ENCODE data around the gene INSC. TPM values are rescaled to one million over a fixed set of nuclear protein-coding genes. Genes with fewer than 3 reads are reported as not detected.

Gene INSC
- total RNA-seq, 1 experiment from 2014 or later = 0.17 TPM

- TF ChIP-seq TCF7L2 (IDR thresholded peaks at IDR 0.05; ENCODE audit: borderline replicate concordance, extremely low read depth, insufficient read depth, insufficient read length) (no peak), ZBTB33 (IDR thresholded peaks at IDR 0.05; ENCODE audit: extremely low read depth, insufficient replicate concordance, low read length) (no peak), CTCF (IDR thresholded peaks at IDR 0.05 in 2 of 3, conservative IDR thresholded peaks at IDR 0.05 in 1 of 3; ENCODE audit: borderline replicate concordance in 1 of 3, insufficient read depth in 1 of 3, low read depth in 2 of 3, low read length in 2 of 3) (no peak)
Observed at GRCh38 chr11:15112131-15112541, 2.6 kb upstream of the INSC start (continued).

- no peak overlapping the region for H3K4me2 ChIP-seq (ENCODE audit: low read length)
- no peaks in the 10 kb centered on the region for H3K9me2 ChIP-seq (ENCODE audit: insufficient read depth)
- DNase-seq (ENCODE audit: low read depth, low spot score) (no peak), ATAC-seq (no peak)
- no peaks in the 10 kb centered on the region for H3K27me3 ChIP-seq (ENCODE audit: insufficient read depth, low read length)
- no peaks in the 10 kb centered on the region for H3K9me3 ChIP-seq (ENCODE audit: control insufficient read depth in 1 of 2, insufficient read depth in 1 of 2, low read depth in 1 of 2, low read length in 2 of 2)
- H4K20me1 ChIP-seq (ENCODE audit: insufficient read depth) = no peaks in the 10 kb centered on the region
- H3K27ac ChIP-seq (ENCODE audit: low read depth, low read length) = no peak overlapping the region
- ChIA-PET RAD21 (ENCODE audit: low non-redundant PET in 1 of 2, low total read pairs in 2 of 2, uncharacterized antibody in 2 of 2, unreplicated experiment in 2 of 2) (no interaction called here), CTCF (no interaction called here), POLR2A (no interaction called here)
- H3K4me1 ChIP-seq (ENCODE audit: control insufficient read depth in 1 of 2, insufficient read depth in 2 of 2, low read length in 2 of 2) = peaks cover 0 to under 1% of the 10 kb centered on the region in 2 experiments; a peak in 1 of 4 replicates
- no peaks in the 10 kb centered on the region for H3K79me2 ChIP-seq (ENCODE audit: insufficient read depth, low read length)
- no peaks in the 10 kb centered on the region for H3K36me3 ChIP-seq (ENCODE audit: control insufficient read depth in 1 of 2, insufficient read depth in 2 of 2, low read length in 2 of 2)
- H2AFZ ChIP-seq (ENCODE audit: low read depth, low read length, poor library complexity, severe bottlenecking) = no peak overlapping the region
- BruUV-seq (replicated peaks) = no TSS peak
- no peak overlapping the region for H3K4me3 ChIP-seq (replicated peaks in 1 of 2; ENCODE audit: low read depth in 1 of 2, low read length in 2 of 2)
- intact Hi-C loops (cut with micrococcal nuclease) = no loop called here
- no peak overlapping the region for H3K9ac ChIP-seq (ENCODE audit: low read length)
- TF ChIP-seq ZNF274 (IDR thresholded peaks at IDR 0.05; ENCODE audit: low read depth, low read length) (no peak), REST (IDR thresholded peaks at IDR 0.05; ENCODE audit: low read depth) (no peak), CEBPB (IDR thresholded peaks at IDR 0.05; ENCODE audit: low read depth) (no peak), EZH2phosphoT487 (IDR thresholded peaks at IDR 0.05; ENCODE audit: borderline replicate concordance) (no peak), ZFX (IDR thresholded peaks at IDR 0.05) (no peak), MAX (IDR thresholded peaks at IDR 0.05) (no peak), SIN3A (IDR thresholded peaks at IDR 0.05; ENCODE audit: low read depth) (no peak), RAD21 (IDR thresholded peaks at IDR 0.05; ENCODE audit: low read depth) (no peak), EZH2 (IDR thresholded peaks at IDR 0.05) (no peak), CBX3 (IDR thresholded peaks at IDR 0.05; ENCODE audit: low read depth) (no peak), SP1 (IDR thresholded peaks at IDR 0.05; ENCODE audit: low read depth) (no peak), YY1 (IDR thresholded peaks at IDR 0.05; ENCODE audit: extremely low read depth, insufficient replicate concordance, low read depth, low read length) (no peak), ZBTB33 (IDR thresholded peaks at IDR 0.05; ENCODE audit: extremely low read depth, insufficient replicate concordance, low read length) (no peak)
Observed at GRCh38 chr11:15113381-15113780, 1.3 kb upstream of the INSC start.

Data from HCT116 (cell line).